Mucosa of descending colon (tissue), 3 donors: Measurements from ENCODE around the gene NEBL. TPM values are rescaled to one million over a fixed set of nuclear protein-coding genes. Genes with fewer than 3 reads are reported as not detected.

ENCODE experiments used
- ATAC-seq: fragments of 200-7000 bp; cut with Tn5 transposase; one replicate; pipeline ENCODE4 v1.9.1; 2020; ENCODE audit warnings: mild to moderate bottlenecking, moderate library complexity
- DNase-seq, 3 donors: peaks; one replicate each; pipeline ENCODE4 v3.0.0-alpha.2; 2020
- H3K36me3 ChIP-seq: fragments of 200-600 bp; one replicate; pipeline ENCODE4 v1.8.0; 2021; ENCODE audit warnings: low read depth, mild to moderate bottlenecking
- H3K4me1 ChIP-seq: fragments of 200-600 bp; one replicate; pipeline ENCODE4 v1.8.0; 2021; ENCODE audit warnings: low read depth, mild to moderate bottlenecking
- H3K4me3 ChIP-seq: fragments of 200-600 bp; one replicate; pipeline ENCODE4 v1.8.0; 2021; ENCODE audit warnings: mild to moderate bottlenecking
- H3K9me3 ChIP-seq: fragments of 200-600 bp; one replicate; pipeline ENCODE4 v1.8.0; 2021; ENCODE audit warnings: mild to moderate bottlenecking
- CTCF ChIP-seq: fragments of 200-600 bp; IDR thresholded peaks from one replicate; pipeline ENCODE4 v1.8.0; 2022; ENCODE audit warnings: antibody characterized with exemption, mild to moderate bottlenecking
- intact Hi-C, 2 donors: fragments of 100-400 bp; cut with DNase I in 1 of 2; cut with micrococcal nuclease in 1 of 2; formaldehyde crosslinking; loops; one replicate each; pipeline versions ENCODE4 v1.11.0 to v1.11.1; 2022; cut with DNase I, micrococcal nuclease
- total RNA-seq, 3 donors: library from RNA; stranded (reverse); fragmentation: NEBNext Ultra II Directional in 2 of 3; extraction: Animal tissue kit (Norgen Biotek cat#: 25700) in 2 of 3; gene quantifications; one replicate each; pipeline versions ENCODE4 v1.2.1 to v1.2.4, GENCODE V29; 2021 to 2023
- donor health status: DM: no; HTN: no; CAD: no; lungs with moderate emphysema.
- donor health status: DM: no; HTN: no; CAD: no.
- donor health status: DM: no; HTN: yes; CAD: no.

Gene NEBL
- total RNA-seq, 3 donors from 2014 or later, result 5.7 to 22.0 (median 14.7) TPM

GRCh38 chr10:20778008-20778757 lies 118.9 kb downstream of the NEBL start:
- no peak for TF ChIP-seq CTCF
- Histone ChIP-seq H3K4me3 (no peak overlapping the region), H3K36me3 (no peaks in the 10 kb centered on the region), H3K9me3 (no peaks in the 10 kb centered on the region), H3K4me1 (no peaks in the 10 kb centered on the region)
- intact Hi-C loops, result no loop called here
- ATAC-seq (no peak), DNase-seq (no peak)

GRCh38 chr10:20776384-20777118 lies 120.6 kb downstream of the NEBL start:
- no peak for DNase-seq
- intact Hi-C loops, result no loop called here
- ATAC-seq, result no peak
- H3K4me1 ChIP-seq, result no peaks in the 10 kb centered on the region
- H3K9me3 ChIP-seq, result no peaks in the 10 kb centered on the region
- no peak for TF ChIP-seq CTCF
- H3K4me3 ChIP-seq, result no peak overlapping the region
- H3K36me3 ChIP-seq, result no peaks in the 10 kb centered on the region

GRCh38 chr10:20771051-20771450 lies 126.1 kb downstream of the NEBL start:
- no peak for TF ChIP-seq CTCF

GRCh38 chr10:20769481-20769880 lies 127.6 kb downstream of the NEBL start:
- H3K36me3 ChIP-seq, result no peaks in the 10 kb centered on the region
- H3K4me1 ChIP-seq, result no peaks in the 10 kb centered on the region
- no peak for DNase-seq
- no peak for TF ChIP-seq CTCF
- no peak for ATAC-seq
- H3K9me3 ChIP-seq, result no peaks in the 10 kb centered on the region
- H3K4me3 ChIP-seq, result no peak overlapping the region
- intact Hi-C loops, result no loop called here

More at GRCh38 chr10:20771051-20771450, 126.1 kb downstream of the NEBL start:
- Histone ChIP-seq H3K4me3 (no peak overlapping the region), H3K36me3 (no peaks in the 10 kb centered on the region), H3K4me1 (no peaks in the 10 kb centered on the region), H3K9me3 (no peaks in the 10 kb centered on the region)
- ATAC-seq (no peak), DNase-seq (no peak)
- intact Hi-C loops, result no loop called here

- no peak for ATAC-seq
- Histone ChIP-seq H3K4me1 (no peaks in the 10 kb centered on the region), H3K4me3 (no peak overlapping the region), H3K36me3 (no peaks in the 10 kb centered on the region), H3K9me3 (no peaks in the 10 kb centered on the region)
- intact Hi-C loops, result no loop called here
- no peak for TF ChIP-seq CTCF
- DNase-seq, result no peak
Measured at GRCh38 chr10:20768843-20769242, 128.3 kb downstream of the NEBL start.
